Mononuclear cell (primary cell): ENCODE measurements around the gene SULT4A1. TPM values are rescaled to one million over a fixed set of nuclear protein-coding genes. Genes with fewer than 3 reads are reported as not detected.

Experiments used
- H3K27me3 ChIP-seq: 2 replicates; pipeline ENCODE4 v1.6.0; 2011; ENCODE audit warnings: low read length, control low read depth; ENCODE audit not compliant: insufficient read depth
- H3K4me1 ChIP-seq: 2 replicates; pipeline ENCODE4 v1.5.1; 2011; ENCODE audit warnings: mild to moderate bottlenecking, low read length, control low read depth; ENCODE audit not compliant: insufficient read depth
- H3K4me3 ChIP-seq: 2 replicates; pipeline ENCODE4 v1.5.1; 2011; ENCODE audit warnings: mild to moderate bottlenecking, low read length, moderate library complexity
- H3K9me3 ChIP-seq: 2 replicates; pipeline ENCODE4 v1.5.1; 2011; ENCODE audit warnings: low read depth, mild to moderate bottlenecking, control low read depth, low read length
- total RNA-seq: library from RNA; depleted of rRNA; stranded (reverse); fragments of >200 nt; gene quantifications from one replicate; pipeline ENCODE4 v1.2.3, GENCODE V29; 2012

The SULT4A1 gene
- total RNA-seq, 1 donor, result not detected

- Histone ChIP-seq H3K4me1 (no peaks in the 10 kb centered on the region), H3K9me3 (peaks cover 19% of the 10 kb centered on the region), H3K27me3 (peaks cover 8% of the 10 kb centered on the region), H3K4me3 (no peak overlapping the region)
These were observed 59.3 kb downstream of the SULT4A1 start for GRCh38 chr22:43802897-43803495.

- Histone ChIP-seq H3K4me1 (no peaks in the 10 kb centered on the region), H3K4me3 (no peak overlapping the region), H3K27me3 (peaks cover 8% of the 10 kb centered on the region), H3K9me3 (peaks cover 19% of the 10 kb centered on the region)
These were observed 61.3 kb downstream of the SULT4A1 start for GRCh38 chr22:43800970-43801369.

GRCh38 chr22:43798492-43798891 is 63.8 kb downstream of the SULT4A1 start:
- Histone ChIP-seq H3K4me3 (no peak overlapping the region), H3K27me3 (peaks cover 8% of the 10 kb centered on the region), H3K4me1 (no peaks in the 10 kb centered on the region), H3K9me3 (peaks cover 19% of the 10 kb centered on the region)

- no peak overlapping the region for H3K4me3 ChIP-seq
- peaks cover 17% of the 10 kb centered on the region for H3K9me3 ChIP-seq
- H3K27me3 ChIP-seq, result peaks cover 8% of the 10 kb centered on the region
- no peaks in the 10 kb centered on the region for H3K4me1 ChIP-seq
These were observed 65.7 kb downstream of the SULT4A1 start for GRCh38 chr22:43796567-43796966.

- H3K27me3 ChIP-seq, result peaks cover 4% of the 10 kb centered on the region
- no peak overlapping the region for H3K4me3 ChIP-seq
- H3K9me3 ChIP-seq, result peaks cover 4% of the 10 kb centered on the region
- no peaks in the 10 kb centered on the region for H3K4me1 ChIP-seq
These were observed 67.0 kb downstream of the SULT4A1 start for GRCh38 chr22:43795320-43795719.

- no peaks in the 10 kb centered on the region for H3K4me1 ChIP-seq
- H3K27me3 ChIP-seq, result no peaks in the 10 kb centered on the region
- no peaks in the 10 kb centered on the region for H3K9me3 ChIP-seq
- H3K4me3 ChIP-seq, result no peak overlapping the region
These were observed 69.4 kb downstream of the SULT4A1 start for GRCh38 chr22:43792905-43793304.

- Histone ChIP-seq H3K4me3 (no peak overlapping the region), H3K27me3 (no peaks in the 10 kb centered on the region), H3K4me1 (no peaks in the 10 kb centered on the region), H3K9me3 (no peaks in the 10 kb centered on the region)
These were observed 72.9 kb downstream of the SULT4A1 start for GRCh38 chr22:43789452-43789851.

GRCh38 chr22:43783777-43784176 is 78.5 kb downstream of the SULT4A1 start:
- Histone ChIP-seq H3K4me1 (no peaks in the 10 kb centered on the region), H3K4me3 (no peak overlapping the region), H3K9me3 (no peaks in the 10 kb centered on the region), H3K27me3 (peaks cover 2% of the 10 kb centered on the region)

- Histone ChIP-seq H3K4me3 (no peak overlapping the region), H3K27me3 (peaks cover 2% of the 10 kb centered on the region), H3K4me1 (no peaks in the 10 kb centered on the region), H3K9me3 (no peaks in the 10 kb centered on the region)
These were observed 79.9 kb downstream of the SULT4A1 start for GRCh38 chr22:43782448-43782847.

GRCh38 chr22:43777286-43777685 is 85.0 kb downstream of the SULT4A1 start:
- H3K4me1 ChIP-seq, result no peaks in the 10 kb centered on the region
- H3K27me3 ChIP-seq, result no peaks in the 10 kb centered on the region
- H3K9me3 ChIP-seq, result no peaks in the 10 kb centered on the region
- no peak overlapping the region for H3K4me3 ChIP-seq

GRCh38 chr22:43776081-43776670 is 86.1 kb downstream of the SULT4A1 start:
- no peaks in the 10 kb centered on the region for H3K4me1 ChIP-seq

More at GRCh38 chr22:43776081-43776670, 86.1 kb downstream of the SULT4A1 start:
- no peaks in the 10 kb centered on the region for H3K9me3 ChIP-seq
- no peak overlapping the region for H3K4me3 ChIP-seq
- H3K27me3 ChIP-seq, result no peaks in the 10 kb centered on the region

Other genes with a start within 250 kb of the SULT4A1 start
- gene EFCAB6, start 50.2 kb downstream of the SULT4A1 start, total RNA-seq, result 0.52 TPM
- not detected for gene PNPLA5, start 29.5 kb upstream of the SULT4A1 start, total RNA-seq
- gene PNPLA3, start 61.3 kb upstream of the SULT4A1 start, total RNA-seq, result not detected
- gene SAMM50, start 92.9 kb upstream of the SULT4A1 start, total RNA-seq, result 12.9 TPM
- 23.3 TPM for gene PARVB, start 161.8 kb upstream of the SULT4A1 start, total RNA-seq